HepG2 (cell line): ENCODE measurements around the gene OGFR. TPM values are rescaled to one million over a fixed set of nuclear protein-coding genes. Genes with fewer than 3 reads are reported as not detected.
A peak's percentile ranks its signal among the peaks of the same experiment; 100 is the strongest.

Source experiments
- ATF1 ChIP-seq: IDR thresholded peaks from 2 replicates; pipeline ENCODE4 v1.6.1; 2016; ENCODE audit warnings: mild to moderate bottlenecking, control low read depth
- DMTF1 ChIP-seq: sonication (generic); formaldehyde crosslinking; IDR thresholded peaks from 2 replicates; pipeline ENCODE4 v1.4.0; 2020; ENCODE audit warnings: mild to moderate bottlenecking, missing genetic modification reagents
- E2F5 ChIP-seq: sonication (generic); formaldehyde crosslinking; conservative IDR thresholded peaks from 2 replicates; pipeline ENCODE4 v1.4.0; 2020; ENCODE audit warnings: missing genetic modification reagents
- ELF3 ChIP-seq: IDR thresholded peaks from 2 replicates; pipeline ENCODE4 v1.6.1; 2016; ENCODE audit warnings: missing genetic modification reagents, missing compliant biosample characterization
- HDAC1 ChIP-seq: sonication (generic); formaldehyde crosslinking; IDR thresholded peaks from 2 replicates; pipeline ENCODE4 v1.5.1; 2020; ENCODE audit warnings: mild to moderate bottlenecking, missing genetic modification reagents
- ISX ChIP-seq: sonication (generic); formaldehyde crosslinking; conservative IDR thresholded peaks from 2 replicates; pipeline ENCODE4 v1.5.0; 2020; ENCODE audit warnings: missing genetic modification reagents
- KLF16 ChIP-seq, 2 experiments: sonication (generic) in 1 of 2; formaldehyde crosslinking in 1 of 2; IDR thresholded peaks; 2 replicates each; pipeline versions ENCODE4 v1.6.1 to v1.8.0; 2016 to 2023; ENCODE audit warnings: missing genetic modification reagents in 2 of 2, missing compliant biosample characterization in 1 of 2
- MTF1 ChIP-seq: sonication (generic); formaldehyde crosslinking; IDR thresholded peaks from 2 replicates; pipeline ENCODE4 v1.5.0; 2020; ENCODE audit warnings: missing genetic modification reagents
- RBM39 ChIP-seq: fragments of 200-400 bp; formaldehyde crosslinking; IDR thresholded peaks from one replicate; pipeline ENCODE4 v1.6.1; 2018; ENCODE audit warnings: antibody characterized with exemption, mild to moderate bottlenecking, low read depth, low read length; ENCODE audit not compliant: poor library complexity, severe bottlenecking
- ZBTB20 ChIP-seq: sonication (generic); formaldehyde crosslinking; IDR thresholded peaks from 2 replicates; pipeline ENCODE4 v1.8.1; 2023; ENCODE audit warnings: missing genetic modification reagents, low read depth, mild to moderate bottlenecking, borderline replicate concordance
- ZBTB40 ChIP-seq, 2 experiments: fragments of 450-650 bp in 1 of 2; sonication (generic) in 1 of 2; formaldehyde crosslinking in 1 of 2; IDR thresholded peaks; 2 replicates each; pipeline versions ENCODE4 v1.6.1 to v1.8.0; 2016 to 2022; ENCODE audit warnings: antibody characterized with exemption in 1 of 2, mild to moderate bottlenecking in 1 of 2, missing genetic modification reagents in 1 of 2
- ZMAT5 ChIP-seq: sonication (generic); formaldehyde crosslinking; IDR thresholded peaks from 2 replicates; pipeline ENCODE4 v1.5.0; 2020; ENCODE audit warnings: mild to moderate bottlenecking, low read depth, missing genetic modification reagents, borderline replicate concordance
- ZMYM4 ChIP-seq: sonication (generic); formaldehyde crosslinking; IDR thresholded peaks from 2 replicates; pipeline ENCODE4 v1.8.1; 2023; ENCODE audit warnings: mild to moderate bottlenecking, missing genetic modification reagents
- ZNF451 ChIP-seq: sonication (generic); formaldehyde crosslinking; IDR thresholded peaks from 2 replicates; pipeline ENCODE4 v1.5.0; 2020; ENCODE audit warnings: mild to moderate bottlenecking, missing genetic modification reagents
- ZNF564 ChIP-seq: sonication (generic); formaldehyde crosslinking; IDR thresholded peaks from 2 replicates; pipeline ENCODE4 v1.8.1; 2023; ENCODE audit warnings: mild to moderate bottlenecking, missing genetic modification reagents
- ZNF678 ChIP-seq: sonication (generic); formaldehyde crosslinking; IDR thresholded peaks from 2 replicates; pipeline ENCODE4 v1.4.0; 2020; ENCODE audit warnings: mild to moderate bottlenecking, missing genetic modification reagents
- ZNF775 ChIP-seq: sonication (generic); formaldehyde crosslinking; IDR thresholded peaks from 2 replicates; pipeline ENCODE4 v1.4.0; 2020; ENCODE audit warnings: missing genetic modification reagents, mild to moderate bottlenecking, moderate library complexity, borderline replicate concordance
- polyA plus RNA-seq, 8 experiments: library from polyadenylated mRNA; depleted of rRNA in 3 of 8; stranded (reverse) in 7 of 8; unstranded in 1 of 8; fragments of >200 nt; fragmentation: Illumina TruSeq in 4 of 8; extraction: Trizol in 4 of 8; gene quantifications; 2 replicates each; pipeline versions ENCODE4 v1.2.1 to v1.2.3, GENCODE V29; 2011 to 2016; ENCODE audit warnings: low read depth in 4 of 8, missing spikeins in 1 of 8, mixed read lengths in 1 of 8; ENCODE audit not compliant: insufficient read depth in 1 of 8
- total RNA-seq, 5 experiments: library from RNA; depleted of rRNA; stranded (reverse); fragments of >200 nt; fragmentation: Illumina TruSeq; extraction: Trizol; gene quantifications; 2 replicates each; pipeline ENCODE4 v1.2.3, GENCODE V29; 2016; ENCODE audit warnings: low read depth in 1 of 5

The OGFR gene
- total and polyA plus RNA-seq, 2 of the 13 experiments (the other 11 are each of a cell fraction or from before 2014, with no cell fraction given), result 47.7 to 81.8 TPM

GRCh38 chr20:62793757-62794006, 11.0 kb upstream of the OGFR start (continued):
- no peak for TF ChIP-seq ZMAT5 (CRISPR knock-in tag)
- 0 out of 2 replicates have a peak, but pooled peaks have one; percentile 42 for TF ChIP-seq ZMYM4 (CRISPR knock-in tag)
- TF ChIP-seq ATF1 (CRISPR knock-in tag), result no peak
- 0 out of 2 replicates have a peak, but pooled peaks have one; percentile 45 for TF ChIP-seq E2F5
- TF ChIP-seq ZNF775 (CRISPR knock-in tag), result no peak
- TF ChIP-seq KLF16 (CRISPR knock-in tag; IDR thresholded peaks at IDR 0.05), result 0 out of 4 replicates have a peak, but pooled peaks have one; percentile 24 to 92
- no peak for TF ChIP-seq DMTF1 (CRISPR knock-in tag)
- peak; percentile 52; the same call in 1 of the 2 replicates for TF ChIP-seq ZNF451 (CRISPR knock-in tag)
- no peak for TF ChIP-seq ISX (CRISPR knock-in tag)
- 0 out of 2 replicates have a peak, but pooled peaks have one; percentile 12 for TF ChIP-seq ZBTB20 (CRISPR knock-in tag)
- TF ChIP-seq ELF3 (CRISPR knock-in tag), result no peak
- no peak for TF ChIP-seq ZBTB40 (IDR thresholded peaks at IDR 0.05)
- TF ChIP-seq ZBTB40 (CRISPR knock-in tag; IDR thresholded peaks at IDR 0.05), result peak; percentile 17; the same call in 1 of the 2 replicates
- no peak for TF ChIP-seq RBM39
- 0 out of 2 replicates have a peak, but pooled peaks have one; percentile 10 for TF ChIP-seq HDAC1 (CRISPR knock-in tag)
- TF ChIP-seq MTF1 (CRISPR knock-in tag), result no peak
- TF ChIP-seq ZNF678, result no peak
- no peak for TF ChIP-seq ZNF564
